Mesothelial cell of epicardium (in vitro differentiated cells): ENCODE data around the gene IFNK. TPM values are rescaled to one million over a fixed set of nuclear protein-coding genes. Genes with fewer than 3 reads are reported as not detected.
"Not testable (repeated sequence)": the region's sequence is repeated elsewhere in the genome, so short reads cannot be mapped to it uniquely, and the experiment has no call there.

ENCODE experiments used
- DNase-seq, 2 experiments: peaks; one replicate each; pipeline ENCODE4 v3.0.0; 2021; ENCODE audit warnings: low spot score in 2 of 2; ENCODE audit not compliant: unreplicated experiment in 2 of 2
- H3K27ac Mint-ChIP-seq: 2 replicates; pipeline ENCODE4 v1.8.0; 2021; ENCODE audit warnings: mixed read lengths
- H3K27me3 Mint-ChIP-seq: 2 replicates; pipeline ENCODE4 v1.8.0; 2021; ENCODE audit warnings: low read depth, mixed read lengths
- H3K36me3 Mint-ChIP-seq: 2 replicates; pipeline ENCODE4 v1.8.0; 2021; ENCODE audit warnings: mixed read lengths
- H3K4me1 Mint-ChIP-seq: 2 replicates; pipeline ENCODE4 v1.8.0; 2021; ENCODE audit warnings: mixed read lengths
- H3K4me3 Mint-ChIP-seq: 2 replicates; pipeline ENCODE4 v1.8.0; 2021; ENCODE audit warnings: mild to moderate bottlenecking, moderate library complexity, mixed read lengths
- H3K9me3 Mint-ChIP-seq: 2 replicates; pipeline ENCODE4 v1.8.0; 2021; ENCODE audit warnings: mixed read lengths
- CTCF ChIP-seq: fragments of 200-600 bp; sonication (generic); IDR thresholded peaks from one replicate; pipeline ENCODE4 v1.5.0; 2021; ENCODE audit warnings: antibody characterized with exemption; ENCODE audit not compliant: unreplicated experiment
- total RNA-seq: library from RNA; stranded (reverse); gene quantifications from 3 replicates; pipeline ENCODE4 v1.2.1, GENCODE V29; 2021

Gene IFNK
- total RNA-seq, 1 donor from 2014 or later, result not detected

- TF ChIP-seq CTCF, result no peak
- DNase-seq, result no peak
- no peak overlapping the region for H3K27ac Mint-ChIP-seq
- H3K4me3 Mint-ChIP-seq, result no peak overlapping the region
- peaks cover 3% of the 10 kb centered on the region for H3K9me3 Mint-ChIP-seq
- H3K4me1 Mint-ChIP-seq, result peaks cover 38% of the 10 kb centered on the region
- no peaks in the 10 kb centered on the region for H3K27me3 Mint-ChIP-seq
- peaks cover 7% of the 10 kb centered on the region for H3K36me3 Mint-ChIP-seq
These were observed 24.6 kb upstream of the IFNK start for GRCh38 chr9:27499451-27499850.

- peaks cover 13% of the 10 kb centered on the region for H3K36me3 Mint-ChIP-seq
- not testable (repeated sequence) for H3K27ac Mint-ChIP-seq, DNase-seq, H3K4me3 Mint-ChIP-seq, H3K27me3 Mint-ChIP-seq
- peaks cover 11% of the 10 kb centered on the region for H3K9me3 Mint-ChIP-seq
- peaks cover 34% of the 10 kb centered on the region for H3K4me1 Mint-ChIP-seq
These were observed 23.2 kb upstream of the IFNK start for GRCh38 chr9:27500902-27501301.

- peaks cover 13% of the 10 kb centered on the region for H3K4me1 Mint-ChIP-seq
- H3K27ac Mint-ChIP-seq, result no peak overlapping the region
- no peaks in the 10 kb centered on the region for H3K27me3 Mint-ChIP-seq
These were observed 20.5 kb upstream of the IFNK start for GRCh38 chr9:27503623-27504022.

GRCh38 chr9:27504259-27504658 lies 19.8 kb upstream of the IFNK start:
- H3K9me3 Mint-ChIP-seq, result peaks cover 15% of the 10 kb centered on the region
- H3K27me3 Mint-ChIP-seq, result no peaks in the 10 kb centered on the region
- peaks cover 30% of the 10 kb centered on the region for H3K36me3 Mint-ChIP-seq
- H3K4me3 Mint-ChIP-seq, result no peak overlapping the region
- H3K27ac Mint-ChIP-seq, result no peak overlapping the region
- no peak for DNase-seq
- no peak for TF ChIP-seq CTCF
- H3K4me1 Mint-ChIP-seq, result peaks cover 11% of the 10 kb centered on the region

More at GRCh38 chr9:27503623-27504022, 20.5 kb upstream of the IFNK start:
- TF ChIP-seq CTCF, result no peak
- Mint-ChIP-seq H3K9me3 (peaks cover 15% of the 10 kb centered on the region), H3K4me3 (no peak overlapping the region), H3K36me3 (peaks cover 25% of the 10 kb centered on the region)
- DNase-seq, result no peak

GRCh38 chr9:27505744-27506161 lies 18.3 kb upstream of the IFNK start:
- peaks cover 30% of the 10 kb centered on the region for H3K36me3 Mint-ChIP-seq
- H3K27ac Mint-ChIP-seq, result no peak overlapping the region
- no peak for DNase-seq
- peaks cover 3% of the 10 kb centered on the region for H3K4me1 Mint-ChIP-seq
- H3K9me3 Mint-ChIP-seq, result peaks cover 14% of the 10 kb centered on the region
- no peak overlapping the region for H3K4me3 Mint-ChIP-seq
- no peak for TF ChIP-seq CTCF
- no peaks in the 10 kb centered on the region for H3K27me3 Mint-ChIP-seq

GRCh38 chr9:27506981-27507380 lies 17.1 kb upstream of the IFNK start:
- peaks cover 24% of the 10 kb centered on the region for H3K36me3 Mint-ChIP-seq
- TF ChIP-seq CTCF, result no peak
- no peak for DNase-seq
- H3K4me1 Mint-ChIP-seq, result peaks cover under 1% of the 10 kb centered on the region
- no peaks in the 10 kb centered on the region for H3K27me3 Mint-ChIP-seq
- no peak overlapping the region for H3K27ac Mint-ChIP-seq
- H3K9me3 Mint-ChIP-seq, result peaks cover 12% of the 10 kb centered on the region
- no peak overlapping the region for H3K4me3 Mint-ChIP-seq
